ENCODE data around the gene HIPK3.

The HIPK3 gene

DNA sequence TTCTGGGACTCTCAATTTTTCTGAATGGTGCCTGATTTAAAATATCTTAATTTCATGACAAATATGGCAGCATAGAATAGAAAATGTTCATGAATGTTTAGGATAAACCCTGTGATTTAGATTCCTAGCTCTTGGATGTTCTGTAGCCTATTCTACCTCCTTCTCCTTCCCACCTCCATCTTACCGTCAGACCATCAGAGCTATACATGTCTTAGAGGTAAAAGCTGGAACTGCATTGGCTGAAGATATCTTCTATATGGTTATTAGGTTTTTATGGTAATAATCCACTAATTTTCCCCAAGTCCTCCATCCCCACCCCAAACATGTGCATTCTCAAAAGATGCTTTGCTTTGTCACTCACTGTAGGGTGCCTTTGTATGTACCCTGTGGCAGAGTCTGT lies 49.0 kb upstream of the HIPK3 start:
- H3K27ac ChIP-seq (ENCODE audit: extremely low read depth, low read depth, low read length) = no peak overlapping the region
- ChIA-PET CTCF (interaction anchor here (0.7 to 2.7 kb wide), 2 partner anchors 12 to 89 kb away, joined by 5 to 9 read pairs; no protein-coding TSS in a partner anchor), POLR2A (interaction anchor here (0.6 to 0.7 kb wide), 2 partner anchors 11 to 18 kb away, joined by 3 read pairs; no protein-coding TSS in a partner anchor)
- H3K36me3 ChIP-seq (ENCODE audit: control insufficient read depth in 2 of 2, insufficient read depth in 1 of 2, low read length in 2 of 2) = no peaks in the 10 kb centered on the region
- H3K4me3 ChIP-seq (ENCODE audit: low read depth, low read length) = no peak overlapping the region
- no peak for TF ChIP-seq ZNF701 (tag by site-specific recombination; IDR thresholded peaks at IDR 0.05)
- TF ChIP-seq, protein P1, sequence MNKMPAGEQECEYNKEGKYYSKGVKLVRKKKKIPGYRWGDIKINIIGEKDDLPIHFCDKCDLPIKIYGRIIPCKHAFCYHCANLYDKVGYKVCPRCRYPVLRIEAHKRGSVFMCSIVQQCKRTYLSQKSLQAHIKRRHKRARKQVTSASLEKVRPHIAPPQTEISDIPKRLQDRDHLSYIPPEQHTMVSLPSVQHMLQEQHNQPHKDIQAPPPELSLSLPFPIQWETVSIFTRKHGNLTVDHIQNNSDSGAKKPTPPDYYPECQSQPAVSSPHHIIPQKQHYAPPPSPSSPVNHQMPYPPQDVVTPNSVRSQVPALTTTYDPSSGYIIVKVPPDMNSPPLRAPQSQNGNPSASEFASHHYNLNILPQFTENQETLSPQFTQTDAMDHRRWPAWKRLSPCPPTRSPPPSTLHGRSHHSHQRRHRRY (tag by site-specific recombination; IDR thresholded peaks at IDR 0.05) = no peak
- no peak for TF ChIP-seq OVOL3 (tag by site-specific recombination; IDR thresholded peaks at IDR 0.05)
- TF ChIP-seq SCRT1 (tag by site-specific recombination; IDR thresholded peaks at IDR 0.05; ENCODE audit: borderline replicate concordance) = no peak
- TF ChIP-seq KLF9 (tag by site-specific recombination; IDR thresholded peaks at IDR 0.05; ENCODE audit: low read depth) = no peak
- no peak for TF ChIP-seq TSHZ1 (tag by site-specific recombination; IDR thresholded peaks at IDR 0.05; ENCODE audit: borderline replicate concordance)
- TF ChIP-seq, protein P2, sequence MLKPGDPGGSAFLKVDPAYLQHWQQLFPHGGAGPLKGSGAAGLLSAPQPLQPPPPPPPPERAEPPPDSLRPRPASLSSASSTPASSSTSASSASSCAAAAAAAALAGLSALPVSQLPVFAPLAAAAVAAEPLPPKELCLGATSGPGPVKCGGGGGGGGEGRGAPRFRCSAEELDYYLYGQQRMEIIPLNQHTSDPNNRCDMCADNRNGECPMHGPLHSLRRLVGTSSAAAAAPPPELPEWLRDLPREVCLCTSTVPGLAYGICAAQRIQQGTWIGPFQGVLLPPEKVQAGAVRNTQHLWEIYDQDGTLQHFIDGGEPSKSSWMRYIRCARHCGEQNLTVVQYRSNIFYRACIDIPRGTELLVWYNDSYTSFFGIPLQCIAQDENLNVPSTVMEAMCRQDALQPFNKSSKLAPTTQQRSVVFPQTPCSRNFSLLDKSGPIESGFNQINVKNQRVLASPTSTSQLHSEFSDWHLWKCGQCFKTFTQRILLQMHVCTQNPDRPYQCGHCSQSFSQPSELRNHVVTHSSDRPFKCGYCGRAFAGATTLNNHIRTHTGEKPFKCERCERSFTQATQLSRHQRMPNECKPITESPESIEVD (tag by site-specific recombination; IDR thresholded peaks at IDR 0.05) = no peak
- TF ChIP-seq, protein P3, sequence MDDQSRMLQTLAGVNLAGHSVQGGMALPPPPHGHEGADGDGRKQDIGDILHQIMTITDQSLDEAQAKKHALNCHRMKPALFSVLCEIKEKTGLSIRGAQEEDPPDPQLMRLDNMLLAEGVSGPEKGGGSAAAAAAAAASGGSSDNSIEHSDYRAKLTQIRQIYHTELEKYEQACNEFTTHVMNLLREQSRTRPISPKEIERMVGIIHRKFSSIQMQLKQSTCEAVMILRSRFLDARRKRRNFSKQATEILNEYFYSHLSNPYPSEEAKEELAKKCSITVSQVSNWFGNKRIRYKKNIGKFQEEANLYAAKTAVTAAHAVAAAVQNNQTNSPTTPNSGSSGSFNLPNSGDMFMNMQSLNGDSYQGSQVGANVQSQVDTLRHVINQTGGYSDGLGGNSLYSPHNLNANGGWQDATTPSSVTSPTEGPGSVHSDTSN (CRISPR knock-in tag; IDR thresholded peaks at IDR 0.05) = no peak
- TF ChIP-seq ZBTB17 (tag by site-specific recombination; IDR thresholded peaks at IDR 0.05) = no peak
- no peak for TF ChIP-seq PRDM10 (tag by site-specific recombination; IDR thresholded peaks at IDR 0.05)
- TF ChIP-seq ZNF175 (tag by site-specific recombination; IDR thresholded peaks at IDR 0.05) = no peak
- no peak for TF ChIP-seq ZBTB1 (tag by site-specific recombination; IDR thresholded peaks at IDR 0.05)
- TF ChIP-seq ZNF488 (tag by site-specific recombination; IDR thresholded peaks at IDR 0.05) = no peak
- TF ChIP-seq MZF1 (tag by site-specific recombination; IDR thresholded peaks at IDR 0.05; ENCODE audit: borderline replicate concordance) = no peak
- no peak for TF ChIP-seq ZNF2 (tag by site-specific recombination; IDR thresholded peaks at IDR 0.05)
- H3K4me1 ChIP-seq (ENCODE audit: control insufficient read depth, insufficient read depth, low read length) = no peaks in the 10 kb centered on the region
- no peaks in the 10 kb centered on the region for H3K9me3 ChIP-seq (ENCODE audit: control insufficient read depth, insufficient read depth, low read depth, low read length)
